Osteoblast (primary cell): Measurements from ENCODE around the gene LRRC59. TPM values are rescaled to one million over a fixed set of nuclear protein-coding genes. Genes with fewer than 3 reads are reported as not detected.
A peak's percentile ranks its signal among the peaks of the same experiment; 100 is the strongest.

ENCODE experiments used
- DNase-seq: peaks from one replicate; pipeline ENCODE4 v3.0.0; 2011; ENCODE audit warnings: low spot score, mixed read lengths; ENCODE audit not compliant: insufficient read length; ENCODE audit errors: missing footprints
- H2AFZ ChIP-seq: 2 replicates; pipeline ENCODE4 v1.6.0; 2011; ENCODE audit warnings: mild to moderate bottlenecking, low read length
- H3K27ac ChIP-seq: 2 replicates; pipeline ENCODE4 v1.5.1; 2011; ENCODE audit warnings: mild to moderate bottlenecking, low read depth, low read length, moderate library complexity
- H3K27me3 ChIP-seq: 2 replicates; pipeline ENCODE4 v1.6.0; 2012; ENCODE audit warnings: mild to moderate bottlenecking, control low read depth, inconsistent platforms, low read length, moderate library complexity; ENCODE audit not compliant: insufficient read depth
- H3K36me3 ChIP-seq: 2 replicates; pipeline ENCODE4 v1.5.1; 2011; ENCODE audit warnings: mild to moderate bottlenecking, low read length, control low read depth, moderate library complexity; ENCODE audit not compliant: insufficient read depth
- H3K4me1 ChIP-seq: 2 replicates; pipeline ENCODE4 v1.5.1; 2011; ENCODE audit warnings: mild to moderate bottlenecking, low read length, control low read depth, moderate library complexity; ENCODE audit not compliant: insufficient read depth
- H3K4me2 ChIP-seq: 2 replicates; pipeline ENCODE4 v1.6.0; 2011; ENCODE audit warnings: mild to moderate bottlenecking, low read length; ENCODE audit not compliant: insufficient read depth
- H3K4me3 ChIP-seq: fragments of 200-600 bp; sonication (generic); 3 replicates; pipeline ENCODE4 v1.5.1; 2012; ENCODE audit warnings: mild to moderate bottlenecking, low read length, inconsistent platforms; ENCODE audit not compliant: insufficient read depth
- H3K79me2 ChIP-seq: 2 replicates; pipeline ENCODE4 v1.6.0; 2012; ENCODE audit warnings: mild to moderate bottlenecking, low read length, control low read depth, inconsistent platforms; ENCODE audit not compliant: insufficient read depth
- H3K9me3 ChIP-seq: 2 replicates; pipeline ENCODE4 v1.5.1; 2011; ENCODE audit warnings: low read depth, low read length, control low read depth
- H4K20me1 ChIP-seq: 2 replicates; pipeline ENCODE4 v1.6.0; 2012; ENCODE audit warnings: mild to moderate bottlenecking, low read length, control low read depth; ENCODE audit not compliant: insufficient read depth
- total RNA-seq: library from RNA; depleted of rRNA; stranded (reverse); fragments of >200 nt; gene quantifications from 2 replicates; pipeline ENCODE4 v1.2.3, GENCODE V29; 2012
- TF ChIP-seq, protein P1 (sequence below): IDR thresholded peaks from 2 replicates; pipeline ENCODE4 v1.5.1; 2011; ENCODE audit warnings: mild to moderate bottlenecking, low read depth, low read length, moderate library complexity; ENCODE audit errors: extremely low read depth

Gene LRRC59
- total RNA-seq, 1 donor, result 121 TPM

DNA sequence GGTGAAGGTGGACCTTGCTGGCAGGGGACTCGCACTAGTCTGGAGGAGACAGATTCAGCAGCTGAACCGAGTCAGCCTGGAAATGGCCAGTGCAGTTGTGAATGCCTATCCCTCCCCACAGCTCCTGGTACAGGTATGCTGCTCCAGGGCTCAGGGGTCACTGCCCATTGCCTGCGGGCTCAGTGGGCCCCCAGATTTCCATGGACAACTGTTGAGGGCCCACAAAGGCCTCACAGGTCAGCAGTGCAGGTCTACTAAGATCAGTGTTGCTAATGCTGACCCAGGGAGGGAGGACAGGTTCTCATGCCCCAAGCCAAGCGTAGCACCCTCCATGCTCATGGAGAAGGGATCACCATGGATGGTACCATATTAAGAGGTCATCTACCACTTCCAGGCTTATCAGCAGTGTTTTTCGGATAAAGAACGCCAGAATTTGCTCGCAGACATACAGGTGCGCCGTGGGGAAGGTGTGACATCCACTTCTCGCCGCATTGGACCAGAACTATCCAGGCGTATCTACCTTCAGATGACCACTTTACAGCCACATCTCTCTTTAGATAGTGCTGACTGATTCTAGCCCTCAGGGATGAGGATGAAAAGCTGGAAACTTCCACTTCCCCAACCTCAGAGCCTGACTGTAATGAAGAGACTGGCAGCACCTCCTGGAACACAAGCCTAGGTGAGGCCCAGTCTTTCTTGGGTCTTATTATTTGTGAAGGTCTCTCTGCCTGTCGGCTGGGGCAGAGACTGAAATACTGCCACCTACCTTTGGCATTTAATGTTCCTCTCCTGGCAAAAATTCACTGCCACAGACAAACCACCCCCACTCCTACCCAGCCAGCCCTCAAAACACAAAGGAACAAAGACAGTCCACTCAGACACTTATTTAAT is 16.7 kb downstream of the LRRC59 start:
- Histone ChIP-seq H3K36me3 (peaks cover 60% of the 10 kb centered on the region), H3K4me3 (no peak overlapping the region)

DNA sequence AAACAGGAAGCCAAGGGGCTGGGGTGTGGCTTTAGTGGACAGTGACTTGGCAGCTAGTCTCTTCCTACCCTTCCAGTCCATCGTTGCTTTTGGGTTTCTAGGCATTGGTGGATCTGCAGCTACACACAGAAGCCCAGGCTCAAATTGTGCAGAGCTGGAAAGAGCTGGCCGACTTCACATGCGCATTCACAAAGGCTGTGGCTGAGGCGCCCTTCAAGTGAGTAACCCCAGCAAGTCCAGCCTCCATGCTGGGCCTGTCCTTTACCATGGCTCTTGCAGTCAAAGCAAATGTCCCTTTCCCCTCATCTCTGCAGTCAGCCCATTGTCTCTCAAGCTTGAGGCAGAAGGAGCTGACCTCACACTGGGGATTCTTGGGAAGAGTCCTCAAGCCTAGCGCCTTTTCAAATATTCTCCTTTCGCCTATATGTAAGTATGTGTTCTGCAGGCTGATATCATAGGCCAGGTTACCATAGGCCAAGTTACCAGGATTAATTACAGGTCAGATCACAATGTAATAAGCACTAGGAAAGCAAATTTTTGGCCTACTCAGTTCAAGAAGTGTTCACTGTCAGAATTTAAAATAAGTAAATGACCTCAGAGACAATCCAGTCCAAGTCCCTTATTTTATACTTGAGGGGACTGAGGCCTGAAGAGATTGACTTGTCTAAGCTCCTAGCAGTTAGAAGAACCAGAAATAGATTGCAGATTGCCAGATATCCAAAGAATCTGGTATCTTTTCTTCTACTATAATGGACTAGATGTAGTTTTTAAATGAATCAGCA is 17.8 kb downstream of the LRRC59 start:
- DNase-seq, result no peak
- H3K36me3 ChIP-seq, result peaks cover 52% of the 10 kb centered on the region
- no peak overlapping the region for H3K4me2 ChIP-seq
- H4K20me1 ChIP-seq, result peaks cover 15% of the 10 kb centered on the region
- H3K27me3 ChIP-seq, result no peaks in the 10 kb centered on the region
- no peaks in the 10 kb centered on the region for H3K9me3 ChIP-seq
- H3K4me1 ChIP-seq, result peaks cover 5% of the 10 kb centered on the region
- TF ChIP-seq, protein P1, sequence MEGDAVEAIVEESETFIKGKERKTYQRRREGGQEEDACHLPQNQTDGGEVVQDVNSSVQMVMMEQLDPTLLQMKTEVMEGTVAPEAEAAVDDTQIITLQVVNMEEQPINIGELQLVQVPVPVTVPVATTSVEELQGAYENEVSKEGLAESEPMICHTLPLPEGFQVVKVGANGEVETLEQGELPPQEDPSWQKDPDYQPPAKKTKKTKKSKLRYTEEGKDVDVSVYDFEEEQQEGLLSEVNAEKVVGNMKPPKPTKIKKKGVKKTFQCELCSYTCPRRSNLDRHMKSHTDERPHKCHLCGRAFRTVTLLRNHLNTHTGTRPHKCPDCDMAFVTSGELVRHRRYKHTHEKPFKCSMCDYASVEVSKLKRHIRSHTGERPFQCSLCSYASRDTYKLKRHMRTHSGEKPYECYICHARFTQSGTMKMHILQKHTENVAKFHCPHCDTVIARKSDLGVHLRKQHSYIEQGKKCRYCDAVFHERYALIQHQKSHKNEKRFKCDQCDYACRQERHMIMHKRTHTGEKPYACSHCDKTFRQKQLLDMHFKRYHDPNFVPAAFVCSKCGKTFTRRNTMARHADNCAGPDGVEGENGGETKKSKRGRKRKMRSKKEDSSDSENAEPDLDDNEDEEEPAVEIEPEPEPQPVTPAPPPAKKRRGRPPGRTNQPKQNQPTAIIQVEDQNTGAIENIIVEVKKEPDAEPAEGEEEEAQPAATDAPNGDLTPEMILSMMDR, result no peak
- no peak overlapping the region for H2AFZ ChIP-seq
- H3K79me2 ChIP-seq, result no peaks in the 10 kb centered on the region
- no peak overlapping the region for H3K4me3 ChIP-seq
- H3K27ac ChIP-seq, result no peak overlapping the region

More for the DNA sequence above, 16.7 kb downstream of the LRRC59 start:
- Histone ChIP-seq H2AFZ (no peak overlapping the region), H3K79me2 (peaks cover 3% of the 10 kb centered on the region), H4K20me1 (peaks cover 19% of the 10 kb centered on the region), H3K4me1 (peaks cover 5% of the 10 kb centered on the region), H3K27me3 (no peaks in the 10 kb centered on the region), H3K4me2 (no peak overlapping the region), H3K9me3 (no peaks in the 10 kb centered on the region), H3K27ac (no peak overlapping the region)
- DNase-seq, result no peak
- TF ChIP-seq, protein P1, result peak; percentile 13

GRCh38 chr17:50375858-50376538 is 21.3 kb downstream of the LRRC59 start:
- Histone ChIP-seq H3K4me2 (no peak overlapping the region), H3K4me3 (no peak overlapping the region), H3K27ac (no peak overlapping the region), H3K4me1 (peaks cover 26% of the 10 kb centered on the region), H3K27me3 (no peaks in the 10 kb centered on the region), H3K9me3 (no peaks in the 10 kb centered on the region), H4K20me1 (peaks cover 11% of the 10 kb centered on the region), H2AFZ (no peak overlapping the region), H3K79me2 (peaks cover 25% of the 10 kb centered on the region), H3K36me3 (peaks cover 21% of the 10 kb centered on the region)
- TF ChIP-seq, protein P1, result no peak
- no peak for DNase-seq
